Left hindlimb (tissue), 1 donor: ENCODE data around the gene USP28.

Experiments
- DNase-seq: peaks from one replicate; pipeline ENCODE4 v3.0.0-alpha.2; 2018

Gene USP28

GRCh38 chr11:113876798-113877669 is 1.7 kb upstream of the USP28 start:
- no peak for DNase-seq

DNA sequence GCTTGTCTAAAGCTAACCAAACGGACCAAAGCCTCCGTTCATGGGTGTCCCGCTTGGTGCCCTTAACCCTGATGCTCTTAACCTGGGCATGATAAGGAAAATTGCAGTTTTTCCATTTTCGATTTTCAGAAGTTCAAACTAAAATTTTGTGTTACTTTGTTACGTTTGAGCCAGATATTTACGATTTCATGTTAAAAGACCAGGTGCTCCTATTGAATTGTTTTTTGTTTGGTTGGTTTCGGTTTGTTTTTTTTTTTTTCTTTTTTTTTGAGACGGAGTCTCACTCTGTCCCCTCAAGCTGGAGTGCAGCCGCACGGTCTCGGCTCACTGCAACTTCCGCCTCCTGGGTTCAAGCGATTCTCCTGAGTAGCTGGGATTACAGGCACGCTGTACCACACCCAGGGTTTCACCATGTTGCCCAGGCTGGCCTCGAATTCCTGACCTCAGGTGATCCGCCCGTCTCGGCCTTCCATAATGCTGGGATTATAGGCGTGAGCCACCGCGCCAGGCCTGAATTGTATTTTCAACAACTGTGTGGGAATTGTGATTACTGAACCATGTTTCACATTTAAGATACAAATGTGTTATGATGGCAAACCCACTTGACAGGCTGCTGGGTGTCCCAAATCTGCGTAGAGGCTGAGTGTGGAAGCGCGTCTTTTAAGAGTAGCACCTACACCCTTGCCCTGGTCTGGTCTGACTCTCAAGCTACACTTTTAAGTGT is 864 bp upstream of the USP28 start:
- DNase-seq: no peak

GRCh38 chr11:113874581-113875233 is 665 bp downstream of the USP28 start:
- peak; percentile 31 for DNase-seq

DNA sequence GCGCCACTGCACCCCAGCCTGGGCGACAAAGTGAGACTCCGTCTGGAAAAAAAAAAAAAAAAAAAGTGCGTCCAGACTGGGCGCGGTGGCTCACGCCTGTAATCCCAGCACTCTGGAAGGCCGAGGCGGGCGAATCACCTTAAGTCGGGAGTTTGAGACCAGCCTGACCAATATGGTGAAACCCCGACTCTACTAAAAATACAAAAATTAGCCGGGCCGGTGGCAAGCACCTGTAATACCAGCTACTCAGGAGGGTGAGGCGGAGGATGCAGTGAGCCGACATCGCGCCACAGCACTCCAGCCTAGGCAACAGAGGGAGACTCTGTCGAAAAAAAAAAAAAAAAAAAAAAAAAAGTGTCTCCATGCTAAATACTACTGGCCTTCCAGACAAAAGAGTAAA is 1.3 kb downstream of the USP28 start:
- DNase-seq: no peak

GRCh38 chr11:113873236-113873626 is 2.1 kb downstream of the USP28 start:
- DNase-seq: no peak

- no peak for DNase-seq
Observed at GRCh38 chr11:113871336-113871735, 4.0 kb downstream of the USP28 start.

DNA sequence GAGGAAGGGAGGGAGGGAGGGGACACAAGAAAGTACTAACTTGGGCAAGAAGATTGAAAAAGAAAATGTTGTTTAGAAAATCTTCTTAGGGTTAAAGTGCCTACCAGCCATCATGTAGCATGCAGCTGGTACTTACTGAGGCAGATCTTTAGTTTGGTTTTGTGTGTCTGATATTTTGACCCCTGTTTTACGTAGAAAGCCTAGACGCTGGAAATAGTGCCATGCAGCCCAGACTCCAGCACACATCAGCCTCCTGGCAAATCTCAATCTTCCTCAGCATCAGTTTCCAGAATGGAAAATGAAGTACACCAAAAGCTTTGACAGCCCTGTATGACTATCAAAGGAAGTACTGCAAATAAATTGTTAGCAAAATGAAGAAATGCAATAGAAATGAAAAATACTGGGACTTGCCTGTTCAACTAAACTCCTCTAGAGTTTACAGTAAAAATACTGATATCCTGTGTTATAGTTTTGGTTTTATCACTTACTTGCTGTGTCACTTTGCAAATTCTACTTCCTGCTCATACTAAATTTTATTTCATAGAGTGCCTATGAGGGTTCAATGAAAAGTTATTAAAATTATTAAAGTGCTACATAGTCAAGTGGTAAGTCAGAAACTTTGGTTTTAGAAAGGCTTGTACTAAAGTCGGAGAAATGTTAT is 7.4 kb downstream of the USP28 start:
- no peak for DNase-seq

DNA sequence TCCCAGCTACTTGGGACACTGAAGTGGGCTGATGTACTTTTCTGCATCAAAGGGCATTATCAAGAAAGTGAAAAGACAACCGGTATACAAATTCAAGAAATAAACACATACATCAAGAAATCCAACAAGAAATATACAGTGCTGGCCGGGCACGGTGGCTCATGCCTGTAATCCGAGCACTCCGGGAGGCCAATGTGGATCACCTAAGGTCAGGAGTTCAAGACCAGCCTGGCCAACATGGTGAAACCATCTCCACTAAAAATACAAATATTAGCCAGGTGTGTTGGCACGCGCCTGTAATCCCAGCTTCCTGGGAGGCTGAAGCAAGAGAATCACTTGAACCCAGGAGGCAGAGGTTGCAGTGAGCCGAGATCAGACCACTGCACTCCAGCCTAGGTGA is 9.5 kb downstream of the USP28 start:
- no peak for DNase-seq

- no peak for DNase-seq
Observed at GRCh38 chr11:113864410-113864809, 11.0 kb downstream of the USP28 start.

DNA sequence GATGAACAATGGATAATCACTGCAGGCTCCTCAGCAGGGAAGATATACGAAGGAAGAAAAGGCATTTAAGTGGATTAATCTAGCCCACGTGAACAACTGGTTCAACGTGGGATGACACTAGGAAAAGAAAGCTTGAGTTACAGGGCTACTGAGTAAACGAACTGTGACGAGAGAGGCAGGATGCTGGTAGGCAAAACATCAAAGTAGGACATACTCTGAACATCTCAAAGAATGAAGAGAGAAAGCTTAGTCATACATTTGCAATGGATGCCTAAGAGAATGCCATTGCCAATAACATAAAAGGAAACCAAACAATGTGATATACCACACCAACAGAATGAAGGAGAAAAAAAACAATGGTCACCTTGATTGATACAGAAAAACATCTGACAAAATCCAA is 12.9 kb downstream of the USP28 start:
- DNase-seq: no peak

DNA sequence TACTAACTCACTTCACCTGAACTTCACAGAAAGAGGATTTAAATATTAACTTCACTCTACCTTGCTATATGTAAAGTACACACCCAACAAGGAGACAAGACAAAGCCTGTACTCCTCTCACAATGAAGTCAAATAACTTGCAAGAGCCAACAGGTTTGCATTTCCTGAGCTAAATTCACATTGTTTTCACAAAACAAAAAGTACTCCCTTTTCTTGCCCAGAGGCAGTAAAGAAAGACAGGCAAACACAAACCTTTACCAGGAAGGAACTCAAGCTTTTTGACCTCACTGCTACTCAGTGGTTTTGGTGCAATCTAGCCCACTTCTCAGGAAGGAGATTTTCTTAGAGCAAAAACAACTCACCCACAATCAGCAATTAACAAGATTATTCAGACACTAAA is 15.7 kb downstream of the USP28 start:
- DNase-seq: no peak

DNA sequence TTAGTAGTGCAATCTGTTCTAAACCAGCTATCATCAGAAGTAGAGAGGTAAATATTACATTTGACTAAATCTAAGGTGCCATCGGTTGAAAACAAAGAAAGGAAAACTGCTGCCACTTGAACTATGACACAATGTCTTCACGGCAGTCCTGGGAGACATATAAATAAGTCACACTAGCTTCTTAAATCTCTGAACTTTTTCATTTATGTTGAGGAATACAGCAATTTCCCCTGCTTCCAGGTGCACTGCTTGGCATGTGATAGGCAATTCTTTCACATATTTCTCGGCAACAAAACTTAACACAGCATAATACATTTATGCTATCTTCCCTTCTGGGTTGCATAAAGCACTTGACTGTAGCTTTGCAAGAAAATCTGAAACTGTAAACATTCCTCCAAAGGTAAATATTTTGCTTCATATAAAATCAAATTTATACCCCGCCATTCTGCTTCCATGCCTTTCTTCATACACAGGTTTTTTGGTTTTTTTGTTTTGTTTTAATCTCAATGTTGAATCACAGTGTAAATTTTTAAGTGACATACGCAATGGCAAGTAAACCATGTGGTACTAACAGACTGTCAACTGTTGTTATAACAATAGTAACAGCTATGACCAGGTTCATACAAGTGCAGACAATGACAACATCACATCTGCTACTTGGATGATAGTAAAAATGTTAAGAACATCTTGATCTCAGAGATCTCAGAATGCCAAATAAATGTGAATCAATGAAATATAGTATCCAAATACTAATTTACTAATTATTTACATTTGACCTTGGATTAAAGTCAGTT is 18.2 kb downstream of the USP28 start:
- no peak for DNase-seq

DNA sequence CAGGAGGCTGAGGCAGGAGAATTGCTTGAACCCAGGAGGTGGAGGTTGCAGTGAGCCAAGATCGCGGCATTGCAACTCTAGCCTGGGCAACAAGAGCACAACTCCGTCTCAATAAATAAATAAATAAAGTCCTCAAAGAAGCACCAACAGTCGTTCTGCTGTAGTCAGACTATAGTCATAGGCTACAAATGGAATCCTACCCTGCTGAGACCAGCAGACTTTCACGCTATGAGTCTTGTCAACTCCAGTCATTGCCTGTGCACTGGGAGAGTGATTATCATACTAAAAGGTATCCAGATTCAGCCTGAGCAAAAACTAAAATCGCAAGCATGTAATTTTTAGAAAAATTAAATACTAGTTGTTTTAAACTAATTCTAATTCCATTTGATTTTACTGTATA is 19.6 kb downstream of the USP28 start:
- no peak for DNase-seq

DNA sequence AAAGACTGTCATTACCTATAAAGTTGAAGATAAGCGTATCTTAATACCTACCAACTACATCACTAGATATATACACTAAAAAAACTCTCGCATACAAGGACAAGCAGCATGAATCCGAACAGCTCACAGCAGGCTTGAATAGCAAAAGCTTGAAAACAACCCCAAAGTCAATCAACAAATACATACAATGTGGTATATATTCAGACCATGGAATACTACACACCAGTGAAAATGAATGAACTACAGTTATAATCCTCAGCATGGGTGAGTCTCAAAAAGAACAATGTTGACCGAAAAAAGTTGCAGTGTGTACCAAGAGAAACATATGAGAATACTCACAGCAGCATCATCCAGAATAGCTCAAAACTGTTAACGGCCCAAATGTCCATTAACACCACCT is 25.2 kb downstream of the USP28 start:
- DNase-seq: no peak

- DNase-seq: no peak
Observed at GRCh38 chr11:113849713-113850112, 25.7 kb downstream of the USP28 start.

- DNase-seq: no peak
Observed at GRCh38 chr11:113847580-113847979, 27.8 kb downstream of the USP28 start.

DNA sequence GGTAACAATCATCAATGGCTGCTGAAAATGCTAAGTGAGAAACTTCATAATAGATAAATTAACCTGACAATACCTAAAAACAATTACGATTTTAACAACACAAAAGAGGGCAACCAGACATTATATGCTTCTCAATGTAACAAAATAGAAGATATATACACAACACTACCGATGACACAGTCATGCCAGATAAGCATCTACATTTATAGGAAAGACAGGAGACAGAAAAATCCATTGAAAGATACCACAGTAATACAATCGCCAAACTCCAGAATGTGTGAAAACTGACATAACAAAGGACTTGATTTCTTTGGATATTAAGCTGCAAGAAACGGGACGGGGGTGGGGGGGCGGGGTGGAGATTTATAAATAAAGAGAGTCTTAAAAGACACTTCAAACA is 28.3 kb downstream of the USP28 start:
- DNase-seq: no peak

- DNase-seq: no peak
Observed at GRCh38 chr11:113841691-113842090, 33.7 kb downstream of the USP28 start.

GRCh38 chr11:113840932-113841664 is 34.3 kb downstream of the USP28 start:
- DNase-seq: no peak

- no peak for DNase-seq
Observed at GRCh38 chr11:113839842-113840241, 35.5 kb downstream of the USP28 start.

- no peak for DNase-seq
Observed at GRCh38 chr11:113838005-113838404, 37.4 kb downstream of the USP28 start.

- no peak for DNase-seq
Observed at GRCh38 chr11:113835306-113835705, 40.1 kb downstream of the USP28 start.
